CD8-positive, alpha-beta memory T cell (primary cell): Measurements from ENCODE around the gene ZBED5. TPM values are rescaled to one million over a fixed set of nuclear protein-coding genes. Genes with fewer than 3 reads are reported as not detected.

Experiments
- CTCF ChIA-PET: fragments of 350-600 bp; sonication (Branson Sonifier 250); formaldehyde crosslinking; loops from one replicate; lab custom pipeline; 2021; ENCODE audit warnings: antibody characterized with exemption; lab: Charles Lee
- POLR2A ChIA-PET: fragments of 350-600 bp; sonication (Branson Sonifier 250); formaldehyde crosslinking; loops from one replicate; lab custom pipeline; 2021; ENCODE audit warnings: antibody characterized with exemption; lab: Charles Lee
- DNase-seq, 5 donors: peaks; one replicate each; pipeline versions ENCODE4 v3.0.0 to v3.0.0-alpha.2; 2020 to 2022; ENCODE audit warnings: mixed read lengths in 1 of 5
- H3K27ac ChIP-seq: one replicate; pipeline ENCODE4 v1.7.0; 2013; ENCODE audit warnings: low read depth, mild to moderate bottlenecking, low read length, moderate library complexity
- H3K27me3 ChIP-seq: 2 replicates; pipeline ENCODE4 v1.7.0; 2013; ENCODE audit warnings: low read length, mild to moderate bottlenecking; ENCODE audit not compliant: insufficient read depth, poor library complexity, severe bottlenecking
- H3K36me3 ChIP-seq: 2 replicates; pipeline ENCODE4 v1.7.0; 2013; ENCODE audit warnings: mild to moderate bottlenecking, low read length, moderate library complexity; ENCODE audit not compliant: insufficient read depth
- H3K4me1 ChIP-seq: 2 replicates; pipeline ENCODE4 v1.7.0; 2013; ENCODE audit warnings: mild to moderate bottlenecking, low read length, moderate library complexity; ENCODE audit not compliant: insufficient read depth
- H3K4me3 ChIP-seq: 2 replicates; pipeline ENCODE4 v1.7.0; 2013; ENCODE audit warnings: mild to moderate bottlenecking, low read length
- H3K9me3 ChIP-seq: 2 replicates; pipeline ENCODE4 v1.7.0; 2013; ENCODE audit warnings: mild to moderate bottlenecking, low read length
- H3K27ac Mint-ChIP-seq, 8 donors: one replicate each; pipeline ENCODE4 v1.8.0; 2020 to 2021; ENCODE audit warnings: mixed read lengths in 8 of 8, mild to moderate bottlenecking in 6 of 8, inconsistent platforms in 3 of 8, moderate library complexity in 3 of 8
- H3K27me3 Mint-ChIP-seq, 2 donors: one replicate each; pipeline ENCODE4 v1.8.0; 2020 to 2021; ENCODE audit warnings: mixed read lengths in 2 of 2, mild to moderate bottlenecking in 1 of 2, moderate library complexity in 1 of 2
- H3K36me3 Mint-ChIP-seq, 3 donors: one replicate each; pipeline ENCODE4 v1.8.0; 2020 to 2021; ENCODE audit warnings: mixed read lengths in 3 of 3, inconsistent platforms in 1 of 3, mild to moderate bottlenecking in 1 of 3
- H3K4me1 Mint-ChIP-seq, 3 donors: one replicate each; pipeline ENCODE4 v1.8.0; 2020 to 2021; ENCODE audit warnings: mixed read lengths in 3 of 3, inconsistent platforms in 1 of 3, mild to moderate bottlenecking in 1 of 3
- H3K4me3 Mint-ChIP-seq, 7 donors: one replicate each; pipeline ENCODE4 v1.8.0; 2020 to 2021; ENCODE audit warnings: mixed read lengths in 7 of 7, mild to moderate bottlenecking in 6 of 7, moderate library complexity in 4 of 7, inconsistent platforms in 2 of 7
- H3K9me3 Mint-ChIP-seq, 5 donors: one replicate each; pipeline ENCODE4 v1.8.0; 2020 to 2022; ENCODE audit warnings: mixed read lengths in 5 of 5, mild to moderate bottlenecking in 3 of 5, moderate library complexity in 2 of 5, inconsistent platforms in 1 of 5
- polyA plus RNA-seq: library from polyadenylated mRNA; unstranded; fragments of 300-500 nt; fragmentation: Illumina TruSeq; gene quantifications from one replicate; pipeline ENCODE4 v1.2.3, GENCODE V29; 2021
- total RNA-seq, 2 experiments: library from RNA; stranded (reverse); gene quantifications; one replicate each; pipeline ENCODE4 v1.2.3, GENCODE V29; 2021

ZBED5 gene
- total and polyA plus RNA-seq, 3 experiments from 2014 or later: 15.1 to 51.9 (median 45.7) TPM

- no peaks in the 10 kb centered on the region for H3K9me3 Mint-ChIP-seq
- no peaks in the 10 kb centered on the region for H3K9me3 ChIP-seq
- H3K4me3 Mint-ChIP-seq: peak within 1 kb of the TSS; percentile 95 to 100 (median 98)
- H3K4me1 Mint-ChIP-seq: peaks cover 42 to 51% (median 50%) of the 10 kb centered on the region in 3 donors
- peak within 1 kb of the TSS; percentile 93 for H3K27ac ChIP-seq
- peaks cover 0 to 2% of the 10 kb centered on the region in 2 donors for H3K27me3 Mint-ChIP-seq
- no peaks in the 10 kb centered on the region for H3K27me3 ChIP-seq
- H3K27ac Mint-ChIP-seq: peak within 1 kb of the TSS; percentile 93 to 100 (median 98)
- peaks cover 19 to 55% (median 21%) of the 10 kb centered on the region in 3 donors for H3K36me3 Mint-ChIP-seq
- peaks cover 44% of the 10 kb centered on the region for H3K4me1 ChIP-seq
- H3K4me3 ChIP-seq: peak within 1 kb of the TSS; percentile 90
- POLR2A ChIA-PET: interaction anchor here (0.6 to 4.9 kb wide), 23 partner anchors 11 to 1387 kb away, joined by 3 to 248 read pairs (median 5); partner anchors contain the start of genes CTR9, RNF141, USP47 and ZBED5
- peak; percentile 96 to 99 (median 98) for DNase-seq
- CTCF ChIA-PET: interaction anchor here (1.1 to 2.8 kb wide), 11 partner anchors 8 to 220 kb away, joined by 3 to 32 read pairs (median 6); partner anchors contain the start of genes CTR9 and ZBED5
- H3K36me3 ChIP-seq: peaks cover 34% of the 10 kb centered on the region
These were observed 49.1 kb downstream of the ZBED5 start, which contains the start of gene EIF4G2 for GRCh38 chr11:10808553-10809372. TSS of gene EIF4G2 (minus strand) at chr11:10808926.

- H3K4me1 Mint-ChIP-seq: peaks cover 47 to 57% (median 56%) of the 10 kb centered on the region in 3 donors
- H3K27ac Mint-ChIP-seq: peak overlapping the region; percentile 93 to 100 (median 98)
- Histone ChIP-seq H3K27me3 (no peaks in the 10 kb centered on the region), H3K4me1 (peaks cover 49% of the 10 kb centered on the region), H3K27ac (peak overlapping the region; percentile 93), H3K9me3 (no peaks in the 10 kb centered on the region), H3K36me3 (peaks cover 39% of the 10 kb centered on the region), H3K4me3 (peak overlapping the region; percentile 90)
- DNase-seq: no peak
- POLR2A ChIA-PET: interaction anchor here (0.6 to 4.9 kb wide), 17 partner anchors 11 to 1388 kb away, joined by 3 to 248 read pairs (median 6); partner anchors contain the start of genes CTR9, RNF141 and ZBED5
- CTCF ChIA-PET: interaction anchor here (1.2 to 2.8 kb wide), 5 partner anchors 8 to 50 kb away, joined by 3 to 32 read pairs (median 9); partner anchors contain the start of gene ZBED5
- H3K27me3 Mint-ChIP-seq: peaks cover 0 to 2% of the 10 kb centered on the region in 2 donors
- no peaks in the 10 kb centered on the region for H3K9me3 Mint-ChIP-seq
- peaks cover 24 to 61% (median 26%) of the 10 kb centered on the region in 3 donors for H3K36me3 Mint-ChIP-seq
- H3K4me3 Mint-ChIP-seq: peak overlapping the region; percentile 95 to 100 (median 98)
These were observed 49.7 kb downstream of the ZBED5 start for GRCh38 chr11:10808235-10808552.

GRCh38 chr11:10807493-10808234, 50.2 kb downstream of the ZBED5 start:
- Mint-ChIP-seq H3K27me3 (no peaks in the 10 kb centered on the region), H3K36me3 (peaks cover 24 to 66% (median 26%) of the 10 kb centered on the region in 3 donors), H3K27ac (peak overlapping the region; percentile 93 to 99 (median 97)), H3K4me1 (peaks cover 47 to 60% (median 59%) of the 10 kb centered on the region in 3 donors), H3K9me3 (no peaks in the 10 kb centered on the region), H3K4me3 (peak overlapping the region; percentile 95 to 100 (median 98))
- Histone ChIP-seq H3K36me3 (peaks cover 45% of the 10 kb centered on the region), H3K4me1 (peaks cover 53% of the 10 kb centered on the region), H3K4me3 (peak overlapping the region; percentile 90), H3K9me3 (no peaks in the 10 kb centered on the region), H3K27me3 (no peaks in the 10 kb centered on the region), H3K27ac (peak overlapping the region; percentile 93)
- ChIA-PET POLR2A (interaction anchor here (0.6 to 4.9 kb wide), 10 partner anchors 10 to 337 kb away, joined by 3 to 248 read pairs (median 8); partner anchors contain the start of genes CTR9 and ZBED5), CTCF (interaction anchor here (1.2 to 2.8 kb wide), 3 partner anchors 9 to 50 kb away, joined by 3 to 32 read pairs (median 8); partner anchors contain the start of gene ZBED5)
- DNase-seq: peak in 4 of 5 donors; percentile 33 to 65 (median 47)

- Histone ChIP-seq H3K27ac (no peak overlapping the region), H3K36me3 (peaks cover 59% of the 10 kb centered on the region), H3K27me3 (no peaks in the 10 kb centered on the region), H3K9me3 (no peaks in the 10 kb centered on the region), H3K4me3 (peak overlapping the region; percentile 18), H3K4me1 (peaks cover 67% of the 10 kb centered on the region)
- Mint-ChIP-seq H3K4me3 (peak overlapping the region; percentile 95 to 100 (median 98)), H3K4me1 (peaks cover 56 to 72% (median 71%) of the 10 kb centered on the region in 3 donors), H3K27me3 (no peaks in the 10 kb centered on the region), H3K27ac (peak overlapping the region in 5 of 8 donors; percentile 92 to 99 (median 98)), H3K36me3 (peaks cover 29 to 81% (median 31%) of the 10 kb centered on the region in 3 donors), H3K9me3 (no peaks in the 10 kb centered on the region)
- ChIA-PET POLR2A (interaction anchor here (0.7 to 4.9 kb wide), 4 partner anchors 9 to 351 kb away, joined by 4 to 248 read pairs (median 26); partner anchors contain the start of genes AMPD3 and ZBED5), CTCF (interaction anchor here (2.1 kb wide), 1 partner anchor 13 kb away, joined by 8 read pairs; no protein-coding TSS in a partner anchor)
- DNase-seq: no peak
These were observed 51.6 kb downstream of the ZBED5 start for GRCh38 chr11:10806206-10806605.

GRCh38 chr11:10805741-10806140, 52.1 kb downstream of the ZBED5 start:
- peaks cover 64% of the 10 kb centered on the region for H3K36me3 ChIP-seq
- no peak for DNase-seq
- peaks cover 71% of the 10 kb centered on the region for H3K4me1 ChIP-seq
- no peak overlapping the region for H3K27ac ChIP-seq
- no peaks in the 10 kb centered on the region for H3K27me3 ChIP-seq
- H3K4me3 ChIP-seq: peak overlapping the region; percentile 18
- H3K4me1 Mint-ChIP-seq: peaks cover 60 to 77% (median 76%) of the 10 kb centered on the region in 3 donors
- CTCF ChIA-PET: interaction anchor here (2.1 kb wide), 1 partner anchor 12 kb away, joined by 8 read pairs; no protein-coding TSS in a partner anchor
- H3K27me3 Mint-ChIP-seq: no peaks in the 10 kb centered on the region
- peak overlapping the region; percentile 41 to 93 (median 64) for H3K27ac Mint-ChIP-seq
- no peaks in the 10 kb centered on the region for H3K9me3 ChIP-seq
- peak overlapping the region in 6 of 7 donors; percentile 21 to 100 (median 59) for H3K4me3 Mint-ChIP-seq
- peaks cover 34 to 86% (median 35%) of the 10 kb centered on the region in 3 donors for H3K36me3 Mint-ChIP-seq
- POLR2A ChIA-PET: interaction anchor here (0.9 to 4.9 kb wide), 3 partner anchors 8 to 351 kb away, joined by 4 to 248 read pairs (median 49); partner anchors contain the start of genes AMPD3 and ZBED5
- no peaks in the 10 kb centered on the region for H3K9me3 Mint-ChIP-seq

- H3K4me1 Mint-ChIP-seq: peaks cover 69 to 85% (median 84%) of the 10 kb centered on the region in 3 donors
- ChIA-PET POLR2A (interaction anchor here (1.0 to 1.6 kb wide), 2 partner anchors 54 to 55 kb away, joined by 4 to 8 read pairs; partner anchors contain the start of gene ZBED5), CTCF (interaction anchor here (4.8 kb wide), 1 partner anchor 11 kb away, joined by 42 read pairs; no protein-coding TSS in a partner anchor)
- Histone ChIP-seq H3K27ac (no peak overlapping the region), H3K9me3 (no peaks in the 10 kb centered on the region), H3K4me3 (no peak overlapping the region), H3K27me3 (no peaks in the 10 kb centered on the region), H3K4me1 (peaks cover 85% of the 10 kb centered on the region), H3K36me3 (peaks cover 83% of the 10 kb centered on the region)
- peak overlapping the region in 7 of 8 donors; percentile 6 to 93 (median 57) for H3K27ac Mint-ChIP-seq
- DNase-seq: no peak
- H3K36me3 Mint-ChIP-seq: peaks cover 50 to 98% (median 51%) of the 10 kb centered on the region in 3 donors
- H3K4me3 Mint-ChIP-seq: peak overlapping the region in 1 of 7 donors; percentile 72
- H3K9me3 Mint-ChIP-seq: no peaks in the 10 kb centered on the region
- no peaks in the 10 kb centered on the region for H3K27me3 Mint-ChIP-seq
These were observed 54.2 kb downstream of the ZBED5 start for GRCh38 chr11:10803676-10804075.
